Neural cell (in vitro differentiated cells): Measurements from ENCODE around the gene PDZD4. TPM values are rescaled to one million over a fixed set of nuclear protein-coding genes. Genes with fewer than 3 reads are reported as not detected.

ENCODE experiments used
- H2AFZ ChIP-seq: fragments of 200-600, 300-800 bp; sonication (generic), shearing (Covaris generic); 2 replicates; pipeline ENCODE4 v1.6.0; 2014; ENCODE audit warnings: low read depth, mild to moderate bottlenecking, antibody characterized with exemption, low read length, moderate library complexity
- H3F3A ChIP-seq: fragments of 200-600 bp; shearing (Covaris generic); 2 replicates; pipeline ENCODE4 v1.6.1; 2016; ENCODE audit warnings: mild to moderate bottlenecking, moderate library complexity, mixed read lengths, antibody characterized with exemption, low read length; ENCODE audit not compliant: insufficient read depth, poor library complexity, severe bottlenecking
- H3K27ac ChIP-seq: fragments of 200-600, 300-800 bp; sonication (generic), shearing (Covaris generic); 2 replicates; pipeline ENCODE4 v1.5.1; 2014; ENCODE audit warnings: mild to moderate bottlenecking, low read length, moderate library complexity
- H3K27me3 ChIP-seq: fragments of 300-800, 200-600 bp; sonication (generic), shearing (Covaris generic); 2 replicates; pipeline ENCODE4 v1.6.0; 2014; ENCODE audit warnings: mild to moderate bottlenecking, low read depth, low read length, moderate library complexity; ENCODE audit not compliant: insufficient read depth
- H3K36me3 ChIP-seq: fragments of 300-800, 200-600 bp; sonication (generic), shearing (Covaris generic); 2 replicates; pipeline ENCODE4 v1.5.1; 2014; ENCODE audit warnings: mild to moderate bottlenecking, antibody characterized with exemption, low read length, moderate library complexity; ENCODE audit not compliant: insufficient read depth
- H3K4me2 ChIP-seq: fragments of 300-800, 200-600 bp; sonication (generic), shearing (Covaris generic); 2 replicates; pipeline ENCODE4 v1.6.0; 2014; ENCODE audit warnings: mild to moderate bottlenecking, low read length
- H3K4me3 ChIP-seq: fragments of 300-800, 200-600 bp; sonication (generic), shearing (Covaris generic); 2 replicates; pipeline ENCODE4 v1.5.1; 2014; ENCODE audit warnings: mild to moderate bottlenecking, low read length, moderate library complexity
- H3K79me2 ChIP-seq: fragments of 200-600 bp; shearing (Covaris generic); replicated peaks from 2 replicates; pipeline ENCODE4 v1.6.0; 2014; ENCODE audit warnings: mild to moderate bottlenecking, low read length, moderate library complexity; ENCODE audit not compliant: insufficient read depth
- H3K9ac ChIP-seq: fragments of 300-800, 200-600 bp; sonication (generic), shearing (Covaris generic); 2 replicates; pipeline ENCODE4 v1.6.1; 2016; ENCODE audit warnings: mild to moderate bottlenecking, low read length, mixed read lengths
- H3K9me2 ChIP-seq: fragments of 200-600 bp; shearing (Covaris generic); 2 replicates; pipeline ENCODE4 v1.6.1; 2016; ENCODE audit warnings: mild to moderate bottlenecking, low read length, mixed read lengths; ENCODE audit not compliant: insufficient read depth
- H3K9me3 ChIP-seq: fragments of 200-600, 300-800 bp; sonication (generic), shearing (Covaris generic); 2 replicates; pipeline ENCODE4 v1.6.1; 2016; ENCODE audit warnings: mild to moderate bottlenecking, mixed run types, low read length, moderate library complexity, mixed read lengths
- H4K20me1 ChIP-seq: fragments of 200-600 bp; shearing (Covaris generic); 2 replicates; pipeline ENCODE4 v1.6.1; 2016; ENCODE audit warnings: mild to moderate bottlenecking, mixed run types; ENCODE audit not compliant: insufficient read depth
- EP300 ChIP-seq: fragments of 450-650 bp; conservative IDR thresholded peaks from 2 replicates; pipeline ENCODE4 v1.6.1; 2014; ENCODE audit warnings: antibody characterized with exemption, mild to moderate bottlenecking, moderate library complexity; ENCODE audit not compliant: poor library complexity, severe bottlenecking
- EZH2 ChIP-seq: fragments of 200-600, 300-800 bp; shearing (Covaris generic), sonication (generic); IDR thresholded peaks from 2 replicates; pipeline ENCODE4 v1.6.1; 2014; ENCODE audit warnings: antibody characterized with exemption, low read length, borderline replicate concordance, mild to moderate bottlenecking; ENCODE audit not compliant: insufficient read depth, poor library complexity, severe bottlenecking
- MXI1 ChIP-seq: fragments of 450-650 bp; conservative IDR thresholded peaks from 2 replicates; pipeline ENCODE4 v1.6.1; 2014; ENCODE audit warnings: antibody characterized with exemption, mild to moderate bottlenecking; ENCODE audit not compliant: poor library complexity, severe bottlenecking
- POLR2AphosphoS5 ChIP-seq: IDR thresholded peaks from 2 replicates; pipeline ENCODE4 v1.6.1; 2012
- RAD21 ChIP-seq: fragments of 450-650 bp; conservative IDR thresholded peaks from 2 replicates; pipeline ENCODE4 v1.6.1; 2014; ENCODE audit warnings: antibody characterized with exemption, mild to moderate bottlenecking, moderate library complexity
- SMC3 ChIP-seq: fragments of 450-650 bp; conservative IDR thresholded peaks from 2 replicates; pipeline ENCODE4 v1.6.1; 2014; ENCODE audit warnings: antibody characterized with exemption, mild to moderate bottlenecking, moderate library complexity; ENCODE audit not compliant: poor library complexity
- TAF1 ChIP-seq: IDR thresholded peaks from 2 replicates; pipeline ENCODE4 v1.6.1; 2012; ENCODE audit warnings: low read depth
- polyA plus RNA-seq: library from polyadenylated mRNA; depleted of rRNA; stranded (reverse); fragments of >200 nt; gene quantifications from 2 replicates; pipeline ENCODE4 v1.2.3, GENCODE V29; 2014
- TF ChIP-seq, protein P1 (sequence below): fragments of 450-650 bp; IDR thresholded peaks from 2 replicates; pipeline ENCODE4 v1.5.1; 2014; ENCODE audit warnings: antibody characterized with exemption, mild to moderate bottlenecking, moderate library complexity; ENCODE audit not compliant: poor library complexity, severe bottlenecking
- TF ChIP-seq, protein P2 (sequence below): IDR thresholded peaks from 2 replicates; pipeline ENCODE4 v1.6.1; 2012; ENCODE audit warnings: borderline replicate concordance

The PDZD4 gene
- polyA plus RNA-seq, 1 donor from 2014 or later, result 343 TPM

DNA sequence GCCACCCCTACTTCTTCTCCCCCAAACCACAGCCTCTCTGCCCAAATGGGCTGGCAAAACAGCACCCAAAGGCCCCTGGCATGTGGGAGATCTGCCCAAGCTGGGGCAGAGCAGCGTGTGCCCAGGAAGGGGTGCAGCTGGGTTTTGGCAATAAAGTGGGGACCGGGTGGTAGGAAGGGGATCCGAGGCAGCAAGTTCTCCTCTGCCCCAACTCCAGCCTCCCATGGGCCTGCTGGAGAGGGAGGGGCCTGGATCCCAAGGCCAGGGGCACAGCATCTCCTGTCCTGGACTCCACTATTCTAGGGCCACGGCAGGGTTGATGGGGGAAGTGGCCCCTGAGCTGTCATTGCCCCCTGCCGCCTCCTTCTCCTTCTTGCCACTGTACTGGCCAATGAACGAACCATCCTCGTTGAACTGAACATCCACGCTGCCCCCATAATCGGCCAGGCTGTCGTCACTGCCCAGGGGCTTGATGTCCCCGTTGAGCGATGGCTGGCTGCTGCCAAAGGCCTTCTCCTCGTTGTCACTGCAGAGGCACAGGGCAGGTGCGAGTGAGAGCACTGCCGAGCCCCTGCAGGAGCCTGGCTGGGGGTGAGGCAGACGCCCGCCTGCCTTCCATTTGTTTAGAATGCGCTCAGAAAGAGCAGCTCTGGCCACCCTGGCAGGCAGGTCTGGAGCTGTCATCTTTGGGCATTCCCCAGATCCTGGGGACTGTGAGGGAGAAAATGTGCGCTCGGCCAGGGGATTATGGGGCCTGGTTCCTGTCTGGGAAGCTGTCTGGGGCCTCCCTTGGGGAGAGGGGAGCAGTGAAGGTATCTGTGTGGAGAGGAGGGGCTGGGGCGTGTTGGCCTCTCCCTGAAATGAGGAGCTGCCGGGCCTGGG is 32.3 kb upstream of the PDZD4 start:
- H3K4me3 ChIP-seq, result no peak overlapping the region

DNA sequence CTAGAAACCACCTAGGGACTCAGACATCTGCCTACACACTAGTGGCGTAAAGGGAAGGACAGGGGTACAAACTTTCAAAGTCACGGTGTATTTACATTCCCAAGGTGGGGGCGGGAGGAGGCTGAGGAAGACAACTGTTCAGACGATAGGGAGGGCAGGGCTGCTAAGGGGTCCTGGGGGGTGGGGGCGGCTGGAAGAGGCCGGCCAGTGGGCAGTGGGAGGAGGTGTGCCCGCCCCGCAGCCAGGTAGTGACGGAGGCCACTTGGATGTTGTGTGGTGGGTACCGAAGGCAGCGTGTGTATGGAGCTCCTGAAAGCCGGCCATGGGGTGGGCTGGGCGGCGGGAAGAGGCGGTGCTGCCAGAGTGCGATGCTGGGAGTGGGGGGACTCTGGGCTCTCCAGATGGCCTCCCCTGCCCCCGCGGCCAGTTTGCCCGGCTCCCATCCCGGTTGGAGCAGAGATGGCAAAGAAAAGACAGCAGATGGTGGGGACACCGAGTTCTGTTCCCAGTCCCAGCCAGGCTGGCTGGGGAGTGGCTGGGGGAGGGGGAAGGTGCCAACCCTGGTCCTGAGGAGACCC is 31.5 kb upstream of the PDZD4 start:
- no peak overlapping the region for H3K9ac ChIP-seq
- H3K79me2 ChIP-seq, result no peaks in the 10 kb centered on the region
- no peak overlapping the region for H2AFZ ChIP-seq
- no peak overlapping the region for H3K4me3 ChIP-seq
- no peaks in the 10 kb centered on the region for H3F3A ChIP-seq
- no peaks in the 10 kb centered on the region for H3K27me3 ChIP-seq
- H3K27ac ChIP-seq, result no peak overlapping the region
- TF ChIP-seq EP300 (no peak), EZH2 (no peak), POLR2AphosphoS5 (no peak), SMC3 (no peak), TAF1 (no peak), RAD21 (no peak), MXI1 (no peak)
- TF ChIP-seq, protein P1, sequence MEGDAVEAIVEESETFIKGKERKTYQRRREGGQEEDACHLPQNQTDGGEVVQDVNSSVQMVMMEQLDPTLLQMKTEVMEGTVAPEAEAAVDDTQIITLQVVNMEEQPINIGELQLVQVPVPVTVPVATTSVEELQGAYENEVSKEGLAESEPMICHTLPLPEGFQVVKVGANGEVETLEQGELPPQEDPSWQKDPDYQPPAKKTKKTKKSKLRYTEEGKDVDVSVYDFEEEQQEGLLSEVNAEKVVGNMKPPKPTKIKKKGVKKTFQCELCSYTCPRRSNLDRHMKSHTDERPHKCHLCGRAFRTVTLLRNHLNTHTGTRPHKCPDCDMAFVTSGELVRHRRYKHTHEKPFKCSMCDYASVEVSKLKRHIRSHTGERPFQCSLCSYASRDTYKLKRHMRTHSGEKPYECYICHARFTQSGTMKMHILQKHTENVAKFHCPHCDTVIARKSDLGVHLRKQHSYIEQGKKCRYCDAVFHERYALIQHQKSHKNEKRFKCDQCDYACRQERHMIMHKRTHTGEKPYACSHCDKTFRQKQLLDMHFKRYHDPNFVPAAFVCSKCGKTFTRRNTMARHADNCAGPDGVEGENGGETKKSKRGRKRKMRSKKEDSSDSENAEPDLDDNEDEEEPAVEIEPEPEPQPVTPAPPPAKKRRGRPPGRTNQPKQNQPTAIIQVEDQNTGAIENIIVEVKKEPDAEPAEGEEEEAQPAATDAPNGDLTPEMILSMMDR, result no peak
- TF ChIP-seq, protein P2, sequence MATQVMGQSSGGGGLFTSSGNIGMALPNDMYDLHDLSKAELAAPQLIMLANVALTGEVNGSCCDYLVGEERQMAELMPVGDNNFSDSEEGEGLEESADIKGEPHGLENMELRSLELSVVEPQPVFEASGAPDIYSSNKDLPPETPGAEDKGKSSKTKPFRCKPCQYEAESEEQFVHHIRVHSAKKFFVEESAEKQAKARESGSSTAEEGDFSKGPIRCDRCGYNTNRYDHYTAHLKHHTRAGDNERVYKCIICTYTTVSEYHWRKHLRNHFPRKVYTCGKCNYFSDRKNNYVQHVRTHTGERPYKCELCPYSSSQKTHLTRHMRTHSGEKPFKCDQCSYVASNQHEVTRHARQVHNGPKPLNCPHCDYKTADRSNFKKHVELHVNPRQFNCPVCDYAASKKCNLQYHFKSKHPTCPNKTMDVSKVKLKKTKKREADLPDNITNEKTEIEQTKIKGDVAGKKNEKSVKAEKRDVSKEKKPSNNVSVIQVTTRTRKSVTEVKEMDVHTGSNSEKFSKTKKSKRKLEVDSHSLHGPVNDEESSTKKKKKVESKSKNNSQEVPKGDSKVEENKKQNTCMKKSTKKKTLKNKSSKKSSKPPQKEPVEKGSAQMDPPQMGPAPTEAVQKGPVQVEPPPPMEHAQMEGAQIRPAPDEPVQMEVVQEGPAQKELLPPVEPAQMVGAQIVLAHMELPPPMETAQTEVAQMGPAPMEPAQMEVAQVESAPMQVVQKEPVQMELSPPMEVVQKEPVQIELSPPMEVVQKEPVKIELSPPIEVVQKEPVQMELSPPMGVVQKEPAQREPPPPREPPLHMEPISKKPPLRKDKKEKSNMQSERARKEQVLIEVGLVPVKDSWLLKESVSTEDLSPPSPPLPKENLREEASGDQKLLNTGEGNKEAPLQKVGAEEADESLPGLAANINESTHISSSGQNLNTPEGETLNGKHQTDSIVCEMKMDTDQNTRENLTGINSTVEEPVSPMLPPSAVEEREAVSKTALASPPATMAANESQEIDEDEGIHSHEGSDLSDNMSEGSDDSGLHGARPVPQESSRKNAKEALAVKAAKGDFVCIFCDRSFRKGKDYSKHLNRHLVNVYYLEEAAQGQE, result no peak
- H3K9me2 ChIP-seq, result no peaks in the 10 kb centered on the region
- H3K9me3 ChIP-seq, result no peaks in the 10 kb centered on the region
- no peaks in the 10 kb centered on the region for H4K20me1 ChIP-seq
- no peaks in the 10 kb centered on the region for H3K36me3 ChIP-seq
- H3K4me2 ChIP-seq, result no peak overlapping the region

More for the DNA sequence above, 32.3 kb upstream of the PDZD4 start:
- H3K9ac ChIP-seq, result no peak overlapping the region
- H3K27me3 ChIP-seq, result no peaks in the 10 kb centered on the region
- H3K9me2 ChIP-seq, result no peaks in the 10 kb centered on the region
- H3K4me2 ChIP-seq, result no peak overlapping the region
- no peak overlapping the region for H2AFZ ChIP-seq
- no peaks in the 10 kb centered on the region for H3K36me3 ChIP-seq
- H3K79me2 ChIP-seq, result no peaks in the 10 kb centered on the region
- no peaks in the 10 kb centered on the region for H4K20me1 ChIP-seq
- H3K27ac ChIP-seq, result no peak overlapping the region
- H3F3A ChIP-seq, result no peaks in the 10 kb centered on the region
- TF ChIP-seq POLR2AphosphoS5, result no peak
- TF ChIP-seq, protein P2, result no peak
- no peak for TF ChIP-seq EP300
- TF ChIP-seq MXI1, result no peak
- TF ChIP-seq TAF1, result no peak
- no peak for TF ChIP-seq SMC3
- no peaks in the 10 kb centered on the region for H3K9me3 ChIP-seq
